Neural progenitor cell (in vitro differentiated cells): ENCODE data around the gene TOMM6. TPM values are rescaled to one million over a fixed set of nuclear protein-coding genes. Genes with fewer than 3 reads are reported as not detected.

Experiments used
- DNase-seq: peaks from one replicate; pipeline ENCODE4 v3.0.0-alpha.2; 2016; ENCODE audit warnings: low spot score
- H2AFZ ChIP-seq: fragments of 200-600 bp; sonication (generic); replicated peaks from 2 replicates; pipeline ENCODE4 v1.6.1; 2016; ENCODE audit warnings: antibody characterized with exemption
- H3F3A ChIP-seq: fragments of 200-600 bp; sonication (generic); 2 replicates; pipeline ENCODE4 v1.6.1; 2016; ENCODE audit warnings: antibody characterized with exemption, low read depth
- H3K27ac ChIP-seq: fragments of 200-600 bp; sonication (generic); 2 replicates; pipeline ENCODE4 v1.5.1; 2016; ENCODE audit warnings: mild to moderate bottlenecking
- H3K27me3 ChIP-seq: fragments of 200-600 bp; sonication (generic); 2 replicates; pipeline ENCODE4 v1.6.1; 2016; ENCODE audit warnings: mild to moderate bottlenecking, moderate library complexity
- H3K36me3 ChIP-seq: fragments of 200-600 bp; sonication (generic); 2 replicates; pipeline ENCODE4 v1.5.1; 2016
- H3K4me1 ChIP-seq: fragments of 200-600 bp; sonication (generic); 2 replicates; pipeline ENCODE4 v1.6.1; 2016; ENCODE audit warnings: mixed run types
- H3K4me2 ChIP-seq: fragments of 200-600 bp; sonication (generic); 2 replicates; pipeline ENCODE4 v1.6.1; 2016
- H3K4me3 ChIP-seq: fragments of 200-600 bp; sonication (generic); 2 replicates; pipeline ENCODE4 v1.5.1; 2016
- H3K79me2 ChIP-seq: fragments of 200-600 bp; sonication (generic); 2 replicates; pipeline ENCODE4 v1.6.1; 2016; ENCODE audit warnings: low read depth
- H3K9ac ChIP-seq: fragments of 200-600 bp; sonication (generic); 2 replicates; pipeline ENCODE4 v1.6.1; 2016
- H3K9me3 ChIP-seq: fragments of 200-600 bp; sonication (generic); 2 replicates; pipeline ENCODE4 v1.5.1; 2016; ENCODE audit warnings: low read depth
- H4K20me1 ChIP-seq: fragments of 200-600 bp; sonication (generic); 2 replicates; pipeline ENCODE4 v1.6.1; 2016; ENCODE audit warnings: low read depth
- H3K27ac Mint-ChIP-seq: 3 replicates; pipeline ENCODE4 v1.8.0; 2021; ENCODE audit warnings: mixed read lengths
- H3K27me3 Mint-ChIP-seq: 2 replicates; pipeline ENCODE4 v1.8.0; 2022; ENCODE audit warnings: low read depth, mild to moderate bottlenecking, inconsistent platforms, moderate library complexity, mixed read lengths; ENCODE audit not compliant: insufficient read depth
- H3K36me3 Mint-ChIP-seq: 3 replicates; pipeline ENCODE4 v1.8.0; 2021; ENCODE audit warnings: mixed read lengths
- H3K4me1 Mint-ChIP-seq: 3 replicates; pipeline ENCODE4 v1.8.0; 2021; ENCODE audit warnings: mixed read lengths
- H3K4me3 Mint-ChIP-seq: 3 replicates; pipeline ENCODE4 v1.8.0; 2021; ENCODE audit warnings: mild to moderate bottlenecking, moderate library complexity, mixed read lengths
- H3K9me3 Mint-ChIP-seq: 3 replicates; pipeline ENCODE4 v1.8.0; 2020; ENCODE audit warnings: mixed read lengths
- CTCF ChIP-seq: fragments of 200-600 bp; sonication (generic); IDR thresholded peaks from 2 replicates; pipeline ENCODE4 v1.5.1; 2017; ENCODE audit warnings: antibody characterized with exemption, mild to moderate bottlenecking
- EZH2 ChIP-seq: fragments of 200-600 bp; sonication (generic); IDR thresholded peaks from 2 replicates; pipeline ENCODE4 v1.6.1; 2017; ENCODE audit warnings: antibody characterized with exemption, mild to moderate bottlenecking, moderate library complexity
- EZH2phosphoT487 ChIP-seq: fragments of 200-600 bp; sonication (generic); IDR thresholded peaks from 2 replicates; pipeline ENCODE4 v1.6.1; 2017; ENCODE audit warnings: antibody characterized with exemption
- total RNA-seq: library from RNA; depleted of rRNA; stranded (reverse); fragments of >200 nt; gene quantifications from 2 replicates; pipeline ENCODE4 v1.2.3, GENCODE V29; 2015; ENCODE audit warnings: low replicate concordance

TOMM6 gene
- total RNA-seq: 177 and 182 TPM in 2 replicates

DNA sequence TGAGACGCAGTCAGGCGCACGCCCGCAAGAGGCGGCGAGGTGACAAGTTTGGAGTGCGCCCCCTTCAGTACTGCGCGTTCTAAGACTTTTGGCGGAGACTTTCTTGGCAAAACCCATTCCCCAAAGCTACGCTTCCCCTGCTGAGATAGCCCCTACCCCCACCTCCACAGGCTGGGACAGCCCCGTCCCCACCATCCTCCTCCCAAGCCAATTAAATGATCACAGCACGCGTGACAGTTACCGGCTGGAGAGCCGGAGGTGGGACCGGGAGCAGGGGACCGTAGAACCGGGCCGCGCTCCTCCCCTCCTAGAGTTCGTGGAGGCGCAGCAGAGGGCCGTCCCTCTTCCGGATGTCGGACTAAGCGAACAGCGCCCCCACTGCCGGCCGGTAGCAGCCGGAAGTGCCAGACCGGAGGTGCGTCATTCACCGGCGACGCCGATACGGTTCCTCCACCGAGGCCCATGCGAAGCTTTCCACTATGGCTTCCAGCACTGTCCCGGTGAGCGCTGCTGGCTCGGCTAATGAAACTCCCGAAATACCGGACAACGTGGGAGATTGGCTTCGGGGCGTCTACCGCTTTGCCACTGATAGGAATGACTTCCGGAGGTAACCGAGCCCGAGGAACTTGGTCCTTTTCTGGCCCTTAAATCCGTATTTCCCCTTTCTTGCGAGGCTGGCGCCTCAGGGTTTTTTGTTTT, at the start of gene TOMM6:
TOMM6 (plus strand) TSS at position 476 of the 699 bp plus-strand sequence; CDS start at position 480, 4 bp downstream.
- peak within 1 kb of the TSS; percentile 98 for H3K4me3 ChIP-seq
- no peaks in the 10 kb centered on the region for H3K36me3 ChIP-seq
- H3K79me2 ChIP-seq: peaks cover 28% of the 10 kb centered on the region
- no peaks in the 10 kb centered on the region for H4K20me1 ChIP-seq
- peak within 1 kb of the TSS; percentile 83 for H2AFZ ChIP-seq
- Mint-ChIP-seq H3K27me3 (peaks cover 2% of the 10 kb centered on the region), H3K9me3 (no peaks in the 10 kb centered on the region), H3K36me3 (peaks cover 10% of the 10 kb centered on the region), H3K4me1 (peaks cover 7% of the 10 kb centered on the region), H3K4me3 (peak within 1 kb of the TSS; percentile 98), H3K27ac (peak within 1 kb of the TSS; percentile 70)
- DNase-seq: peak; percentile 98
- peak within 1 kb of the TSS; percentile 68 for H3K27ac ChIP-seq
- H3K4me2 ChIP-seq: peak within 1 kb of the TSS; percentile 82
- H3F3A ChIP-seq: peaks cover 53% of the 10 kb centered on the region
- H3K9me3 ChIP-seq: no peaks in the 10 kb centered on the region
- no peaks in the 10 kb centered on the region for H3K4me1 ChIP-seq
- peak within 1 kb of the TSS; percentile 97 for H3K9ac ChIP-seq
- TF ChIP-seq EZH2phosphoT487: no peak
- TF ChIP-seq CTCF: peak; percentile 69
- peaks cover 24% of the 10 kb centered on the region for H3K27me3 ChIP-seq

DNA sequence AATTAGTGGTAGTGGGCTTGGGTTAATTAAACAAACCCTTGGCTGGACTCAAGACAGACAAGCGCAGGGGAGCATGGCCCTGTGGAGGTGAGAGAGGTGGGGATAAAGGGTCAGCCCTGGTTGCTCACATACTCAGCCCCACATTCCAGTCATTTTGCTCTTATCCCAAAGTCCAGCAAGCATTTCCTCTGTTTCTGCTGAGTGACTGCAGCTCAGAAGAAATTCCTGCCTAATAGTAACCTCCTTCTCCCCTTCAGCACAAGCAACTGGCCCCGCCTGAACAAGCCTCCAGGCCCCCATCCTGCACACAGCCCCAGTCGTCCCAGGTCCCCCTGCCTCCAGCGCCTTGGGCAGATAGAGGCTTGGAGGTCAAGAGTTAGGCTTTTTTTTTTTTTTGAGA, 48.5 kb upstream of the TOMM6 start:
- Histone ChIP-seq H3K9ac (no peak overlapping the region), H3K4me2 (no peak overlapping the region), H3K36me3 (no peaks in the 10 kb centered on the region), H3K4me1 (peaks cover 13% of the 10 kb centered on the region), H3K27ac (no peak overlapping the region), H3K9me3 (no peaks in the 10 kb centered on the region), H2AFZ (no peak overlapping the region), H3K79me2 (no peaks in the 10 kb centered on the region), H3K4me3 (no peak overlapping the region), H3F3A (peaks cover 20% of the 10 kb centered on the region), H3K27me3 (peaks cover 13% of the 10 kb centered on the region), H4K20me1 (no peaks in the 10 kb centered on the region)
- no peak for TF ChIP-seq EZH2phosphoT487
- TF ChIP-seq CTCF: no peak
- TF ChIP-seq EZH2: no peak
- no peaks in the 10 kb centered on the region for H3K36me3 Mint-ChIP-seq
- H3K27me3 Mint-ChIP-seq: peaks cover 4% of the 10 kb centered on the region
- H3K4me1 Mint-ChIP-seq: peaks cover 15% of the 10 kb centered on the region
- H3K9me3 Mint-ChIP-seq: no peaks in the 10 kb centered on the region
- no peak overlapping the region for H3K27ac Mint-ChIP-seq
- no peak overlapping the region for H3K4me3 Mint-ChIP-seq
- DNase-seq: no peak

DNA sequence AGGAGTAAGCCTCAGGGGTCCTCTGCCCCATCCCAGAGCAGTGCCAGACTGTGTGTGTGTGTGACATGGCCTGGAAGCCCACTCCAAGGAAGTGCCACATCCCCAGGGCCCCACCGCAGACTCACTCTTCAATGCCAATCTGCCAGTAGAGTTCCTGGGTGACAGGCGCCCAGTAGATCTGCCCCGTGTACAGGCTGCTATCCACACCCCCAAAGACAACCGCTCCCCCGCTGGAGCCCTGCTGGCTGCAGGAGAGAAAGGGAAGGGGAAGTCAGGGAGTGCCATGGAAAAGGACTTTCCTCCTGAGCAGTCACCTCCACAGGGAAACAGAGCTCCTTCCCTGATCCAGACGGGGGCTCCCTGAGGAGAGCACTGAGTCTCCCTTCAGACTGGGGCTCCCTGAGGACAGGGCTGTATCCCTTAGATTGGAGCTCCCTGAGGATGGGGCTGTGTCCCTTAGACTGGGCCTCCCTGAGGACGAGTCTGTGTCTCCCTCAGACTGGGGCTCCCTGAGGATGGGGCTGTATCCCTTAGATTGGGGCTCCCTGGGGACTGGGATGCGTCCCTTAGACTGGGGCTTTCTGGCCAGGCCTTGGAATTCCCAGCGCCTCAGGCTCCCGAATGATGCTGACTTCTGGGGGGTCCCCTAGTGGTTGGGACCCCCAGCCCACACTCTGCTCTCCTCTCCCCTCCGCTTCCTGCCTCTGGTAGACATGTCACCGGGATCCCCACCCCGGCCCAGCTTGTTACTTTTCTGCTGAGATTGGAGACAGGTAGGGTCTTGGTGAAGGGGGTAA, 46.9 kb upstream of the TOMM6 start:
- H3K27ac ChIP-seq: no peak overlapping the region
- Mint-ChIP-seq H3K4me3 (no peak overlapping the region), H3K4me1 (peaks cover 14% of the 10 kb centered on the region), H3K9me3 (no peaks in the 10 kb centered on the region), H3K27ac (no peak overlapping the region), H3K27me3 (peaks cover 6% of the 10 kb centered on the region), H3K36me3 (no peaks in the 10 kb centered on the region)
- TF ChIP-seq EZH2phosphoT487 (no peak), CTCF (no peak), EZH2 (no peak)
- H3K27me3 ChIP-seq: no peaks in the 10 kb centered on the region
- no peak overlapping the region for H3K4me2 ChIP-seq
- H4K20me1 ChIP-seq: no peaks in the 10 kb centered on the region
- no peak overlapping the region for H3K4me3 ChIP-seq
- H3K9me3 ChIP-seq: no peaks in the 10 kb centered on the region
- H3K36me3 ChIP-seq: no peaks in the 10 kb centered on the region
- no peak overlapping the region for H2AFZ ChIP-seq
- H3K79me2 ChIP-seq: no peaks in the 10 kb centered on the region
- H3K4me1 ChIP-seq: peaks cover 13% of the 10 kb centered on the region
- H3F3A ChIP-seq: peaks cover 12% of the 10 kb centered on the region
- DNase-seq: no peak
- no peak overlapping the region for H3K9ac ChIP-seq
